NCI-H2107 treated with DMSO at 0.1 percent for 48 hours (cell line): Measurements from ENCODE around the gene SCIN.
A peak's percentile ranks its signal among the peaks of the same experiment; 100 is the strongest.

ENCODE experiments used
- DNase-seq: peaks from one replicate; lab custom pipeline; 2025; ENCODE audit not compliant: unreplicated experiment; lab: John Stamatoyannopoulos, UW

The SCIN gene

DNA sequence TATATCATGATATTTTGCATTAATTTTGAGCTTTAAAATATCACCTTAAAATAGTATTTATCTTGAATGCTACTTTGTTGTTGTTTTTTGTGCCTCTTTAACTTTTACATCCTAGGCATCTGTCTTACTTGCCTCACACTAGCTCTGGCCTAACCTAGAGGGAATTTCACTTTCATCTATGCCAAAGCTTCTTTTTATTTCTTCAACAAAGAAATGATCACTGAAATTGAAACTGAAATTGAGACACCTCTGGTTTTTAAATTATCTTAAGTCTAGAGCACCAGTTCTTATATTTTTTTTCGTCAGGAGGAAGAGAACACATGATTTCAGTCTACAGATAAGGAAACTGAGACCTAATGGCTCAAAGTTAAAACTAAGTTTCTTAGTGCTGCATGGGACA, 3.5 kb upstream of the SCIN start:
- no peak for DNase-seq

DNA sequence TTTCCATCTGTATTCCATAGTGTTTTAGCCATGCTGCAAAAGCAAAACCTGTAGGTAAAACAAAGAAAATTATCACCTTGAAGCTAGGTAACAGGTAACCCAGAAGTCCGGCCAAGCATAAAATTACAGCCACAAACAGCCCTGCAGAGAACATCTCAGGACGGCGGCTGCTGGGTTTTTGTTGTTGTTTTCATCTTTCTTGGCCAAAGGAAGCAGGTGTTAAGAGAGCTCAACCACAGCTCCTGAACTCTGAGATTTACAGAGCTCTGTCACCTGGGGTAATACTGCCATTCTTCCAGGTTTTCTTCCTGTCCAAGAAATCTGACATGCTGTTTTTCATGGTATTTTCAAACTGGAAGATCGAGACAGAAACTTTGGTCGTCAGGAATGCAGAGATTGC, 847 bp upstream of the SCIN start:
- peak; percentile 74 for DNase-seq

DNA sequence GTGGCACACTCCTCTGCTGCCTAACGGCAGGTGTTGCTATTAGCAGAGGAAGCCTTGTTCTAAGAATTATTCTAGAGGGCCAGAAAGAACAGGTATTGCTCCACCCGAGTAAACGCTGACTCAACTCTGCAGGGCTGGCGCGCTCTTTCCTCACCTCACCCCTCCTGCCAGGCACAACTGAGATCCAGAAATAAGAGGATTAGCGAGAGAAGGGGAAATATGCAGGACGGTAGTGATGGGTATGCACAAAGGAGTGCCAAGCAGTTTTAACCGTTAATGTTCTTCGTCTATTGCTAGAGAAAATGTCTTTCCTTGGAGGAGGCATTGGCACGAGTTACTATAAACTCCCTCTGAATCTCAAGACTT, 369 bp upstream of the SCIN start:
- DNase-seq: peak; percentile 77

DNA sequence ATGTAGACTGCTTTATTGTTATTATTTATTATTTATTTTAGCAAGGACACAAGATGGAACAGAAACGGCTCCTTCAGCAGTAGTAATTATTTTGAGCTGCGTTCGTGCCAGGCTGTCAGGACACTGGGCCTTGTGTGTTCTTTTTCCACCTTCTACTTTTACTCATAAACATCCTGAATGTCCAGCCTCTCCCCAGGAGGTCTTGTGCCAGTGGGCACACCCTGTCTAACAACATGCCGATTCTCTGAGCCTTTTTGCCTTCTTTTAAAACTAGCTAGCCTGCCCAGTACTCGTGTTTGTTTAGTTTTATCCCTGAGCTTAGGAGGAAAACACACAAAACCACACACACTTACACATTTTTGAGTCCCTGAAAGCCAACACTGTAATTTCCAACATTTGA, 1.2 kb downstream of the SCIN start:
- DNase-seq: no peak

DNA sequence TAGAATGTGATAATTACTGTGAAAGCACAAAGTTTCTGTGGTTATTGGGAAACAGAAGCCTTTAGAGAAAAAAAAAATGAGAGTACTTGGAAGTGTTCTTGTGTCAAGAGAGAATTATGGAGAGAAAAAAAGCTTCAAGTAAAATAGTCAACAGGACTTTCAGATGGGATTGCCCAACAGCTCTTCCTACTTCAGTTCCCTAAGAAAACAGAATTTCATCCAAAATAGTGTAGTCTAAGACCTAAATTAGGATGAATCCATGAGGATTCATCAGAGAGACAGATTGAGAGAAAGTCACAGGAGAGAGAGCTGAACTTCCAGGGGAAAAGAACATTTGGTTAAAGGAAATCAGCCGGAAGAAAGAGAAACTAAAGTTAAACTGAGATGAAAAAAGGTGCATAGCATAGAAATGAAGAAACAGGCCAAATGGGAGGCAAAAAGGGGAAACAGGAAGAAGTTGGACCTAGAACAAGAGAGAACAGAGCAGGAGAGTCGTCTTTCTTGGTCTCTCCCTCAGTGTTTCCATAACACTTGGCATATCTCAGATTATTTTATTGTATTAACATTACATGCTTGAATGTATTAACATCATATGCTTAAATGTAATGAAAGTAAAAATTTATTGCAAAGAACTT, 2.5 kb downstream of the SCIN start:
- DNase-seq: no peak

DNA sequence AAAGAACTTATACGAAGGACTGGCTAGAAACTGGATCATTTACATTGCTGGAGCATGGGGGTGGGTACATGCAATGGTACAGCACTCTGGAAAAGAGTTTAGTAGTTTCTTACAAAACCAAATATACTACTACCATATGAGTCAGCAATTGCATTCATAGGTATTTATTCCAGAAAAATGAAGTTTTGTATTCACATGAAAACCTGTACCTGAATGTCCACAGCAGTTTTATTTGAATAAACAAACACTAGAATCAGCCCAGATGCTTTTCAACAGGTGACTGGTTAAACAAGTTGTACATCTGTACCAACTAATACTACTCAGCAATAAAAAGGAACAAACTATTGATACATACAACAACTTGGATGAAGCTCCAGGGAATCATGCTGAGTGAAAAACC, 3.4 kb downstream of the SCIN start:
- no peak for DNase-seq

DNA sequence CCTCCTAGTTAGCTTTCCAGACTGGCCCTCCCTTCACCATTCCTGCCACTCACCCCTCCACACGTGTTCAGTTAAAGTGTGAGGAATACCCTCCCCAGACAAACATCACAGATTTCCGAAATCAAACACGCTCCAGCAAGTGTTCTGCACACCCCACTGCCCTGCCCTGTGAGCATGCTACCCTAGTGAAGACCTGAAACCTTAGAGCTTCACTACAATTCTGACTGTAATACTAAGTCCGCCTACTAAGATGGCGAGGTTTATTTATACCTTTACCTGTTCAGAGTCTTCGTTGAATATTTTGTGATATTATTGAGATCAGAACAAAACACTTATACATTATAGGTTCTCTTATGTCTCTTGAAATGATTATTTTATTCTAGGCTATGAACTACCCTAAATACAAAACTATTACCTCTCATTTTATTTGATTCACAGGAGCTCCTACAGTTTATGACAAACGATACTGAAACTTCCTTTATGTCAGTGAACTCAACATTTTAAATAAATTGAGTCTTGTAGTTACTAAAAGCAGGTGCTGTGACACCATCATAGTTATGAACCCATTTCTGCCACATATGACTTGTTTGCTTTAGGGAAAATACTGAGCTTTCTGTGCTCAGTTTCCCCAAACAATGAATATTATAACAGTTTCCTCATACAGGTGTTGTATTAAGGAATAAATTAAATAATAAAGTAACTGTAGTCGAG, 8.6 kb downstream of the SCIN start:
- DNase-seq: no peak

DNA sequence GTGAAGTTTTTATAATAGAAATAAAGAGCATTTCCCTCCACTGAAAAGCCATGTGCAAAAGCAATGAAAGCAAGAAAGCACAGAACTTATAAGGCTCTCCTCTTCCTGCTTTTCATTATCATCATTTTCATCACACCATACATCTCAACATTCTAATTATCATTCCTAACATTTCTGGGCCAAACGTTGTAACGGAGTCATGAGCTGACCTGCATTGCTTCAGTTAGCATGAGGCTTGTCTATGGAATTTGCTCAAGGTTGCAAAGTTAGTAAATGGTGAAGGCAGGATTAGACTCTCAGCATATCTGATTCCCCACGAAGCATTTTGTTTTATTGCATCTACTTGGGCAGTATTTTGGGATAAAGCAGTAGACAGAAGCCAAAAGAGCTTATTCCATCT, 11.4 kb downstream of the SCIN start:
- DNase-seq: no peak

DNA sequence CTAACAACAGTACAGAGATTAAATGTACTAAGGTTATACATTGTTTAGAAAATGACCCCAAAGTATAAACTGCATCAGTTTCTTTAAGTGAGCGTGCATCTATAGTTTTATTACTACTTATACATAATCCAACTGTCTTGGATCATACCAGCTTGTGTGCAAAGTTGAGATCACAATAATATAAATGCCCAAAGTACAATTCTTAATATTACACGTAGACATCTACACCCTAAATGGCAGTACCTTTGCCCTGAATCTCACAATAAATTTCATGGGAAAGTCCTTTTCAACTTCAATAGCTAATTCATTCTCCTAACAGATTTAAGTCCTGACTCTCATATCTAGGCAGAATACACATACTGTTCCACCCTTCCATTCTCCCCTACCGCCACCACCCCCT, 11.8 kb downstream of the SCIN start:
- DNase-seq: no peak

DNA sequence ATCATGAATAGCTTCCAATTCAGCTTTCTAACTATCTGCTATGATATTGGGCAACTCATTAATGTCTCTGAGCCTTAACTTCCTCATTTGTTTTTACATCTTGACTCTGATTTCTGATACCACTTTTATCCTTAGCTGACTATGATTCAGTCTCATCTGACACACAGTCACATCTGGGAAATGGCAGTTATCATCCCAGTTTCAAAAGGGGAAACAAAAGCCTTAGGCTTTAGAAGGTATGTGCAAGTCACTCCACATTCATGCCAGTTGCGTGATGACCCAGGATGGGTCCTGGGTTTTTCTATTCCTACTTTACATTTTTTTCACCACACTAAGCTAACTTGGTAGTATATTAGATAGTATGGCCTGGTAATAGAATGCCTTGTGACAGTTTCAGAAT, 12.7 kb downstream of the SCIN start:
- DNase-seq: no peak

DNA sequence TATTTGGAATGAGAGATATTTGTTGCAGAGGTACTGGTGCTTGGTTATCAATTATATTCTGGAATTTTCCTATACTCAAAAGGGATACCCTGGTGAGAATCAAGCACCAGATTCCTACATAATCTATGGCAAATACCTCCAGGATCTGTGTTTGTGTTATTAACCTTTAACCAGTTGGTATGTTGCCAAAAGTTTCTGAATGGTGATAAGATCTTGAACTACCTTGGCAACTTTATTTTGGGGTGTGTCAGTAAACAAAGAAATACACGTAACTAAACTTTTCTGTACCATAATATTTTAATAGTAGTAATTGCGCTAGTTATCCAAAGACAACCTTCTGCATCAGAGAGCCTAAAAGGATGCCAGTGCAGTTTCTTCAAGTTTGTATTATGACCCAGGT, 13.4 kb downstream of the SCIN start:
- no peak for DNase-seq

DNA sequence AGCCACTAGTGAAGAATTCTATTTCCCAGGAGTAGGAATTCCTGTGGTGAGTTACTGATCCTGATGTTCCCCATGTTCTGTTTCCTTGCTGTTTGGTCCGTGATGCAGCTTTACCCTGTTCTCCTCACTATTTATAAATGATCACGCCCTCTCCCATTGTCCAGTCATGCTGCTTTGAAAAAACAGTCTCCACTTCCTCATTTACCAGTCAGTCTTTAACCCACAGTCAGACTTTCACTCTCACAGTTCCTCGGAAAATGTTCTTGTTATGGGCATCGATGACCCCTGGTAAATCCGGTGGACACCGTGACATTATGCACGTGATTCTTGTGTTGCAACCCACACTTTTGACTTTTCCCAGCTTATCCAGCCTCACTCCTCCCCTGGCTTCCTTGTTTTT, 14.4 kb downstream of the SCIN start:
- no peak for DNase-seq

DNA sequence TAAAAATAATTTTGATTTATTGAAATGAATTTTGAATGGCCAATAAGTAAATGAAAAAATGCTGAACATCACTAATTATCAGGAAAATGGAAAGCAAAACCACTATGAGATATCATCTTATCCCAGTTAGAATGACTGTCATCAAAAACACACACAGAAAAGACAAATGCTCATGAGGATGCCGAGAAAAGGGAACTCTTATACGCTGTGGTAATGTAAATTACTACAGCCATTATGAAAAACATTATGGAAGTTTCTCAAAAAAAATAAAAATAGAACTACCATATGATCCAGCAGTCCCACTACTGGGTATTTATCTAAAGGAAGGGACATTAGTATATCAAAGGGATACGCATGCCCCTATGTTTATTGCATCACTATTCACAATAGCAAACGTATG, 15.8 kb downstream of the SCIN start:
- DNase-seq: no peak

DNA sequence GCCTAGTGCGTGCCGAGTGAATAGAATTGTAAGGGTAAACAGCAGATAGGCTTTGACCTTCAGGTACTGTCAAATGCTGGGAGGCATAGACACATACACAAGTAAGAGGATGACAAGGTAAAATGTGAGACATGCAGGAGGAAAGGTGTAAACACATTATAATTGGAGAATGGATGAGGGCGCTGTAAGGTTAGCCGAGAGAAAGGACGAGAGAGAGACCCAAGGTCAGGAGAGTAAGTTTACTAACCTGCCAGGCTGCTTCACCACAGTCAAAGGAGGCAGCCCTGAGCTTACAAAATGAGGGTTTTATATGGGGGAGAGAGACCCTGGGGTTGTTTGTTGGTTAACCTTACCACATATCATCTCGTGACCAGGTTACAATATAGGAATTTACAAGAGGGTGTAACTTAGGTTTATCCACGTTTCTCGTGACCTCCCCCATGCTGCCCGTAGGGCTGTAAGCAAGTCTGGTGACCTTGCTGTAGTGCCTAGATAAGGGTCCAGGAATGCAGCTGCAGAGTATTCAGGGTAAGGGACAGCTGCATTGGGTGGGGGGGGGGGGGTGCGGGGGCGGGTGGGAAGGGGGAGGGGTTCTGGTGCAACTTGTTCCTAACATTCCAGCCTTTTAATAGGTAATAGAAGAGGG, 17.9 kb downstream of the SCIN start:
- DNase-seq: no peak

DNA sequence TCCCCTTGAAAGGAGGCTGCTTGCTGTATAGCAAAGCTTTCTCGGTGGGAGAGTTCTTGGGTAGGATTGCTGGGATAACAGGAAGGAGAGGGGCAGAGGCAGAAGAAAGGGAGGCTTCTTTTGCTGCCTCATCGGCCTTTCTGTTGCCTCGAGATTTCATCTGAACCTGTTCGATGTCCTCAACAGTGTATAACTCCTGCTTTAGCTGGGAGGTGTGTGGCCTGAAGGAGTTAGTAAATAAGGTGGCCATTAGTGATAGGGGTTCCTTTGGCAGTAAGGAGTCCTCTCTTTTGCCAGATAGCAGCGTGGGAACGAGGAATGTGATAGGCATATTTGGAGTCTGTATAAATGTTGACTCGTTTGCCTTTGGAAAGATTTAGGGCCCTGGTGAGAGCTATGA, 20.0 kb downstream of the SCIN start:
- no peak for DNase-seq

DNA sequence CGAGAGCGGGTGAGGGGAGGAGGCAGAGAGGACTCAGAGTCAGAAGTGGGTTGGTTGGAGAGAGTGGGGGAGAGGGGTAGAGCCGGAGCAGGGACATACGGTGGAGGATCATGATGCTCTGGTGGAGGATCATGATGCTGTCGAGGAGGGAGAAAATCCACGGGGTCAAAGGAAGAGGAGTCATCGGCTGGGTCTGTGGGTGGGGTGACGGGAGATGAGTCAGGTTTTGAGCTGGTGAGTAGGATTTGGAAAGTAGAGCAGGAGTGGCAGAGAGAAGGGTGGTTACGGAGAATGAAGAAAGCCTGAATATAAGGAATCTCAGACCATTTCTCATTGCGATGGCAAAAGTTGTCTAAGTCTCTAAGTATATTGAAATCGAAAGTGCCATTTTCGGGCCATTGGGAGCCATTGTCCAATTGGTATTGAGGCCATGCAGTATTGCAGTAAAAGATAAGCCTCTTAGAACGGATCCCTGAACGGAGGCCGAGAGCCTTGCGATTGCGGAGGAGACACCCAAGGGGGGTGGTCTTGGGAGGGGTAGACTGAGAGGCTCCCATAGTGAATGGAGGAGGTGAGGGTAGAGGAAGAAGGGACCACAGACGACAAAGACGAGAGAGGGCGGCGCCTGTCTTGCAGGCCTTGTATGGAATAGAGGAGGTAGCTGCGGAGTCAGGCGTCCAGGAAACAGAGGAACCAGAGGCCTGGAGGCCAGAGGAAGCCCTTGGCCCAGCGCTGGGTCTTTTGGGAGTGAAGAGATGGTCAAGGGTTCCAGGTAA, 23.8 kb downstream of the SCIN start:
- DNase-seq: no peak

DNA sequence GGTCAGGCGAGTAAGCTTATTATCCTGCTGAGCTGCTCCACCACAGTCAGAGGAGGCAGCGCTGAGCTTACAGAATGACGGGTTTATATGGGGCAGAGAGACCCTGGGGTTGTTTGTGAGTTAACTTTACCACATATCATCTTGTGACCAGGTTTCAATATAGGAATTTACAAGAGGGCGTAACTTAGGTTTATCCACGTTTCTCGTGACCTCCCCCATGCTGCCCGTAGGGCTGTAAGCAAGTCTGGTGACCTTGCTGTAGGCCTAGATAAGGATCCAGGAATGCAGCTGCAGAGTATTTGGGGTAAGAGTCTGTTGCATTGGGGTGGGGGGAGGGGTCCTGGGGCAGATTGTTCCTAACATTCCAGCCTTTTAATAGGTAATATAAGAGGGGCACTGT, 24.6 kb downstream of the SCIN start:
- no peak for DNase-seq

DNA sequence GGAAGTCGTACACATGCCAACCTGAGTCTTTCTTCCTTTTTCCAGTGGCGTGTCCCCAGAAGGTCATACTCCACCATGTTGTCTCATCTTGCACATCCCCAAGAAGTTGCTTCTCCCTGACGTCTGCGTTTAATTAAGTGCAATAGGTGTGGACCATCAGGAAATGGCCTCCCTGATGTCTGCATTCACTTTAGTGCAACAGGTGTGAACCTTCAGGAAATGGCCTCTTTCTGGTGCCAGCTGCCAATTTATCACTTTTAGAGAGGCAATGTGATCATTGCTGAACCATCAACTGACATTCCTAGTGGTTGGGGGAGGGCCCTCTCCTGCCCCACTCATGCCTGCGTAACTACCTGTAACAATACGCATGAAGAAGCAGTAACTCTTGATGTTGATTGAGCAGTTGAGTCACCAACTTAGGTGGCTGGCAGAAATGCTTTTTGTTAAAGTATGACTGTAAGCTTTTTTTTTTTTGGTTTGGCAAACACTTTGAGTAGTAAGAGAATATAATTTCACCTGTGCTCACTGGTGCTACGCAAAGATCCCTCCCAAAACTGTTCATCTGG, 25.8 kb downstream of the SCIN start:
- DNase-seq: no peak

DNA sequence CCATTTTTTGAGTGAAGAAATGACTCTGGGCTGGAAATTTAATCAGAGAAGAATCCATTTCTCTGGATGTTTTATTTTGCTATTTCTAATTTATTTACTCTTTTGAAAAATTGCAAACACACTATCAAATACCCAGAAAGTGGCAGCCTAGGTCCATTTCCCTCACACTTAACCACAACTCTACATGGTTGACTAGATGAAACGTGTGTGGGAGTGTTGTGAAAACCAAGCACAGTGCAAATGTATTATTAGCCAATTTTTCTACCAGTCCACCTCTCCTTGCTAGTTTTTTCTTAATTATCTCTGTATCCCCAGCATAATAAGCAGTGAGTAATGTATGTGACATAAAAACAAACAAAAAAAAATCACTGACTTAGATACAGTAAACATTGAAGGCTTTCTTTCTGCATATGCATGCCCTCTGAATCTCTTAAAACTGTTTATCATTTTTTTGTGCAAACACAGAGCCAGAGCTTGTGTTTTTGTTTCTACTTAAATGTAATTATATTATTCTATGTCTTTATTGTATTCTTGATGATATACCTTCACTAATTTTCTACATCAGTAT, 30.9 kb downstream of the SCIN start:
- DNase-seq: no peak

DNA sequence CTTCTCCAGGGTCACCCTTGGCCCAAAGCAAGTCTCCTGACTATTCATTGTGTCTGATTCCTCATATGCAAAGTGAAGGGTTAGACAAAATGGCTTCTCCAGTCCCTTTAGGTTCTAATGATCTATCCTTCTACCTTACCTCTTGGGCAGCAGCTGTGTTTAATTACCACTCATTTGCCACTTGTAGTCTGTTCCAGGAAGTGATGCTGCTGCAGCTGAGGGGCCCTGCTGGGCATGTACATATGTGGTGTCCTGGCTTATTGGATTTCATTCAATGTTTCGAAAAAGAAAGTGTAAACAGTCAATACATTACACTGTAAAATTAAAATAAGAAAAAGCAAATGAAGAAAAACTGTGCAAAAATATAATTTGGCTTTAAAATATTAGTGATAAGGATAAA, 36.6 kb downstream of the SCIN start:
- peak; percentile 98 for DNase-seq

DNA sequence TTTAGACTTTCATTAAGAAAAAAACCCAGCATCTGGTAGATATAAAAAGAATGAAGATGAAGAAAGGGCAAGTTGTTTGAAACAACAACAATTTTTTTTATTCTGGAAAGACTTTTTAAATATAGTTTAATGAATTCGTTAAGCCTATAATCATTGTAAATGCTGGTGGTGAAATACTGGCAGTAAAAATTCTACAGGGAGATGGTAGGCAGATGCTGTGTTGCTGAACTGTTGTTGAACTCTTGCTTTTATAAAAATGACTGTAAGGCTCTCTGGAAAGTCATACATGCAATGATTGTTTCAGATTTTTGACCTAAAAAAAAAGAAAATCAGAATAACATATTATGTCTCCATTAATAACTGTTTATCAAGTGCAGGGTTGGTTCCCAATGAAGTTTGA, 39.0 kb downstream of the SCIN start:
- DNase-seq: no peak
